Measurements from ENCODE around the gene HOXC11.

HOXC11 gene

GRCh38 chr12:54014377-54015017 is 41.6 kb downstream of the HOXC11 start:
- no peak for DNase-seq (ENCODE audit: low read depth, low spot score)
- Histone ChIP-seq H3K27me3 (ENCODE audit: insufficient read depth, insufficient read length) (peaks cover 98% of the 10 kb centered on the region), H3K36me3 (ENCODE audit: insufficient read depth, insufficient read length, low read length) (no peaks in the 10 kb centered on the region), H3K9me3 (ENCODE audit: insufficient read depth, low read length) (no peaks in the 10 kb centered on the region), H3K9ac (ENCODE audit: insufficient read length, low read depth) (no peak overlapping the region), H3K4me3 (ENCODE audit: insufficient read length, low read depth) (no peak overlapping the region), H3K4me1 (ENCODE audit: insufficient read depth, insufficient read length) (peaks cover 4% of the 10 kb centered on the region)
- TF ChIP-seq YY1 (IDR thresholded peaks at IDR 0.05; ENCODE audit: insufficient read depth, insufficient read length) (no peak), SUZ12 (IDR thresholded peaks at IDR 0.05; ENCODE audit: extremely low read depth, insufficient read depth, insufficient read length) (peak; percentile 98), ZNF274 (IDR thresholded peaks at IDR 0.05; ENCODE audit: low read depth, low read length) (no peak)

DNA sequence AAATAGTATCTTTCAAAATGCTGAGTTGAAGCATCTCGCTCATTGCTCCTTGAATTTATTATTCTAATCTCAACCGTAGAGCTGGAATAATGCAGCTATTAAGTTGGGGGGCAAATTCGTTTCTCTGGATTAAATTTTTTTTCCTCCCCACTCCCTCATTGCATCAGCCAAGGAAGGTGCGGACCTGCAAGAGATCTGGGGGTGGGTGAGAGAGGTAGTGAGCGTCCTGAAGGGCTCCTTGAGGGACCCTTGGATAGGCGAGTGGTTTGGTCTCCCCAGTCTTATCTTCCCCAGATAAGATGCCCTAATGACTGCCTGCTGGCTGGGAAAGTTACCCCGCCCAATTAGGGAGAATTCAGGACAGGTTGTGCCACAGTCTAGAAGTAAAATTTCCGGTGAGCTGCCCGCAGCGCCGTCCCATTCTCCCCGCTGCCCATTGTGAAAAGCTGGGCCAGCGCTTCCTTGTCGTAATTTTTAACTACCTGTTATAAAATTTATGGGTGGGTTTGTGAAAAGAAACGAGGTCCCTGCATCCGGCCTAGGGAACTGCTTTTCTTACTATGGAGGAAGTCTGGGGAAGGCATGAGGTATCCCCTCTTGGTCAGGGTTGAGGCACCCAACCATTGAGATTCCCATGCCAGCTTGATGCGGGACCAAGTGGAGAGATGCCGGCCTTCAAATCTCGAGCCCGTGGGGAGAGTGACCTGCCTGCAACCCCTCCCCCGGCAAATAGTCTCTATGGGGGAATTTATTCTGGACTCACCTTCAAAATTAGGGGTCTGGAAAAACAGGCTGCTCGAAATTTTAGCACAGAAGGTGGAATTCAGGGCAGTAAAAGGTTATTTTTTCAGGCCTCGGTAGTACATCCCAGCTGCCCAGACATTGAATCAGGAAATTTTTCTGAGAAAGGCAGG is 42.3 kb downstream of the HOXC11 start:
- Histone ChIP-seq H3K36me3 (ENCODE audit: insufficient read depth, insufficient read length, low read length) (no peaks in the 10 kb centered on the region), H3K9me3 (ENCODE audit: insufficient read depth, low read length) (no peaks in the 10 kb centered on the region), H3K27me3 (ENCODE audit: insufficient read depth, insufficient read length) (peaks cover 98% of the 10 kb centered on the region), H3K4me1 (ENCODE audit: insufficient read depth, insufficient read length) (peaks cover 4% of the 10 kb centered on the region), H3K4me3 (ENCODE audit: insufficient read length, low read depth) (no peak overlapping the region), H3K9ac (ENCODE audit: insufficient read length, low read depth) (no peak overlapping the region)
- DNase-seq (ENCODE audit: low read depth, low spot score): no peak
- no peak for TF ChIP-seq ZNF274 (IDR thresholded peaks at IDR 0.05; ENCODE audit: low read depth, low read length)
- peak; percentile 44 for TF ChIP-seq SUZ12 (IDR thresholded peaks at IDR 0.05; ENCODE audit: extremely low read depth, insufficient read depth, insufficient read length)

GRCh38 chr12:54016051-54016450 is 43.1 kb downstream of the HOXC11 start:
- Histone ChIP-seq H3K27me3 (ENCODE audit: insufficient read depth, insufficient read length) (peaks cover 98% of the 10 kb centered on the region), H3K36me3 (ENCODE audit: insufficient read depth, insufficient read length, low read length) (no peaks in the 10 kb centered on the region), H3K4me1 (ENCODE audit: insufficient read depth, insufficient read length) (peaks cover 4% of the 10 kb centered on the region), H3K9ac (ENCODE audit: insufficient read length, low read depth) (no peak overlapping the region), H3K4me3 (ENCODE audit: insufficient read length, low read depth) (no peak overlapping the region), H3K9me3 (ENCODE audit: insufficient read depth, low read length) (no peaks in the 10 kb centered on the region)
- DNase-seq (ENCODE audit: low read depth, low spot score): no peak
- TF ChIP-seq SUZ12 (IDR thresholded peaks at IDR 0.05; ENCODE audit: extremely low read depth, insufficient read depth, insufficient read length) (no peak), YY1 (IDR thresholded peaks at IDR 0.05; ENCODE audit: insufficient read depth, insufficient read length) (no peak), ZNF274 (IDR thresholded peaks at IDR 0.05; ENCODE audit: low read depth, low read length) (no peak)

- Histone ChIP-seq H3K27me3 (ENCODE audit: insufficient read depth, insufficient read length) (peaks cover 98% of the 10 kb centered on the region), H3K4me1 (ENCODE audit: insufficient read depth, insufficient read length) (peaks cover 4% of the 10 kb centered on the region), H3K9ac (ENCODE audit: insufficient read length, low read depth) (no peak overlapping the region), H3K4me3 (ENCODE audit: insufficient read length, low read depth) (no peak overlapping the region), H3K9me3 (ENCODE audit: insufficient read depth, low read length) (no peaks in the 10 kb centered on the region), H3K36me3 (ENCODE audit: insufficient read depth, insufficient read length, low read length) (no peaks in the 10 kb centered on the region)
- TF ChIP-seq SUZ12 (IDR thresholded peaks at IDR 0.05; ENCODE audit: extremely low read depth, insufficient read depth, insufficient read length) (peak; percentile 23), YY1 (IDR thresholded peaks at IDR 0.05; ENCODE audit: insufficient read depth, insufficient read length) (no peak), ZNF274 (IDR thresholded peaks at IDR 0.05; ENCODE audit: low read depth, low read length) (no peak)
- DNase-seq (ENCODE audit: low read depth, low spot score): no peak
These were observed 43.6 kb downstream of the HOXC11 start for GRCh38 chr12:54016478-54016964.

DNA sequence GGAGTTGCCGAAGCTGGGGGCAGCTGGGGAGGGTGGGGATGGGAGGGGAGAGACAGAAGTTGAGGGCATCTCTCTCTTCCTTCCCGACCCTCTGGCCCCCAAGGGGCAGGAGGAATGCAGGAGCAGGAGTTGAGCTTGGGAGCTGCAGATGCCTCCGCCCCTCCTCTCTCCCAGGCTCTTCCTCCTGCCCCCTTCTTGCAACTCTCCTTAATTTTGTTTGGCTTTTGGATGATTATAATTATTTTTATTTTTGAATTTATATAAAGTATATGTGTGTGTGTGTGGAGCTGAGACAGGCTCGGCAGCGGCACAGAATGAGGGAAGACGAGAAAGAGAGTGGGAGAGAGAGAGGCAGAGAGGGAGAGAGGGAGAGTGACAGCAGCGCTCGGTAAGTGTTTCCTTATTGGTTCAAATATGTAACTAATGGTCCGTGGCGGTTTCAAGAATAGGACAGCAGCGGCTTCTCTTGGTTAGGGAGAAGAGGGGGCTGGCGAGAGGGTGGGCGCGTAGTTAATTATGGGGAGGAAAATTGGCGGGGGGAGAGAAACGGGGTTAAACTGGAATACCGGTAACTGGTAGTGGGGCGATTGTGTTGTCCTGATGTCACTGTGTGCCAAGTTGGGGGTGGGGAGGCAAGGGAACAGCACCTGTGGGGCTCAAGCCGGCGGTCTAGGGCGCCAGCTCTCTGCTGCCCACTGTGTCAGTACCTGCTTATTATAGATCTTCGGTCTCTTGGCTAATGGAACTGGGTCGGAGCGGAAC is 44.3 kb downstream of the HOXC11 start:
- Histone ChIP-seq H3K9me3 (ENCODE audit: insufficient read depth, low read length) (no peaks in the 10 kb centered on the region), H3K4me3 (ENCODE audit: insufficient read length, low read depth) (no peak overlapping the region), H3K4me1 (ENCODE audit: insufficient read depth, insufficient read length) (peaks cover 6% of the 10 kb centered on the region), H3K27me3 (ENCODE audit: insufficient read depth, insufficient read length) (peaks cover 99% of the 10 kb centered on the region), H3K36me3 (ENCODE audit: insufficient read depth, insufficient read length, low read length) (no peaks in the 10 kb centered on the region), H3K9ac (ENCODE audit: insufficient read length, low read depth) (no peak overlapping the region)
- TF ChIP-seq YY1 (IDR thresholded peaks at IDR 0.05; ENCODE audit: insufficient read depth, insufficient read length) (no peak), SUZ12 (IDR thresholded peaks at IDR 0.05; ENCODE audit: extremely low read depth, insufficient read depth, insufficient read length) (peak; percentile 7)
- no peak for DNase-seq (ENCODE audit: low read depth, low spot score)

DNA sequence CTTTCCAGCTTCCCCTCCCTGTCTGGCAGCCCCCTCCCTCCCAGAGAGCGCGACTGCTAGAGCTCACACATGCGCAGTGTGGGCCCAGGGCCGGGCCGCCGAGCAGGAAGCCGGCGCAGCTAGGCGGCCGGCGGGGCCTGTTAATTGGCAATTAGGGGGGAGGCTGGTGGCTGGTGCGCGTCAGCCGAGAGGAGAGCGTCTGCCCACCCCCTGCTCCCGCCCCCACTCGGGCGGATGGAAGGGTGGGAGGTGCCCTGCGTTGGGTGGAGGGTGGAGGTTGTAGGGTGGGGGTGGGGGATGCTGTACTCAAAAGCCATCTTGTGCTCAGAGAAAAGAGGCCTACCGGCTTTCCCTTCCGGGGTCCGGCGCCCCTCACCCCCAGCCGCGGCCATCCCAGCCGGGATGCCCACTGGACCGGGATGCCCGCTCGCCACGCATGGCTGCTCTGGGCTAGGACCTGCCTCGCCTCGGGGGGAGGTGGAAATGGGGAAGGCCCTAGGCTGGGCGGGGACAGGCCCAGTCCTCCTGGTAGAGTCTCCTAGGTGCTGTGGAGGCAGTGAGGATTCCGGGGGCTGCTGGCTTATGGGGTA is 45.0 kb downstream of the HOXC11 start:
- Histone ChIP-seq H3K4me3 (ENCODE audit: insufficient read length, low read depth) (peak overlapping the region; percentile 18), H3K27me3 (ENCODE audit: insufficient read depth, insufficient read length) (peaks cover 99% of the 10 kb centered on the region), H3K4me1 (ENCODE audit: insufficient read depth, insufficient read length) (peaks cover 6% of the 10 kb centered on the region), H3K9me3 (ENCODE audit: insufficient read depth, low read length) (no peaks in the 10 kb centered on the region), H3K36me3 (ENCODE audit: insufficient read depth, insufficient read length, low read length) (no peaks in the 10 kb centered on the region), H3K9ac (ENCODE audit: insufficient read length, low read depth) (peak overlapping the region; percentile 50)
- DNase-seq (ENCODE audit: low read depth, low spot score): no peak
- peak; percentile 13 for TF ChIP-seq SUZ12 (IDR thresholded peaks at IDR 0.05; ENCODE audit: extremely low read depth, insufficient read depth, insufficient read length)
- TF ChIP-seq ZNF274 (IDR thresholded peaks at IDR 0.05; ENCODE audit: low read depth, low read length): no peak
